GM12878 (cell line): ENCODE results near the gene CSDE1.

Source experiments
- BCLAF1 ChIP-seq: fragments of 450-650 bp; IDR thresholded peaks from 2 replicates; pipeline ENCODE4 v1.6.1; 2017; ENCODE audit warnings: antibody characterized with exemption, mild to moderate bottlenecking, moderate library complexity
- EED ChIP-seq: sonication (generic); IDR thresholded peaks from 2 replicates; pipeline ENCODE4 v1.6.1; 2016; ENCODE audit warnings: antibody characterized with exemption, low read depth
- ESRRA ChIP-seq: IDR thresholded peaks from 2 replicates; pipeline ENCODE4 v1.6.1; 2012; ENCODE audit warnings: mild to moderate bottlenecking, low read length, improper control_type of control experiment
- EZH2 ChIP-seq: IDR thresholded peaks from 2 replicates; pipeline ENCODE4 v1.6.1; 2012; ENCODE audit warnings: low read depth, mild to moderate bottlenecking, control low read depth, inconsistent platforms, low read length, borderline replicate concordance; ENCODE audit not compliant: control insufficient read depth
- FOXM1 ChIP-seq: IDR thresholded peaks from 2 replicates; pipeline ENCODE4 v1.6.1; 2012; ENCODE audit warnings: low read depth, mild to moderate bottlenecking, inconsistent platforms, low read length, moderate library complexity
- HCFC1 ChIP-seq: fragments of 150-350 bp; IDR thresholded peaks from 2 replicates; pipeline ENCODE4 v1.6.1; 2014; ENCODE audit warnings: low read length
- JUNB ChIP-seq: IDR thresholded peaks from 2 replicates; pipeline ENCODE4 v1.6.1; 2016; ENCODE audit warnings: antibody characterized with exemption, mild to moderate bottlenecking
- MAX ChIP-seq: IDR thresholded peaks from 2 replicates; pipeline ENCODE4 v1.6.1; 2012; ENCODE audit warnings: low read depth, low read length, improper control_type of control experiment
- NR2C2 ChIP-seq: IDR thresholded peaks from 2 replicates; pipeline ENCODE4 v1.6.1; 2011; ENCODE audit warnings: borderline replicate concordance, low read depth; ENCODE audit not compliant: control insufficient read depth, insufficient read length
- PAX5 ChIP-seq: IDR thresholded peaks from 2 replicates; pipeline ENCODE4 v1.6.1; 2011; ENCODE audit warnings: low read depth, low read length, borderline replicate concordance
- POLR2A ChIP-seq: IDR thresholded peaks from 2 replicates; pipeline ENCODE4 v1.6.1; 2011; ENCODE audit warnings: low read depth, mild to moderate bottlenecking, low read length
- YY1 ChIP-seq: IDR thresholded peaks from 2 replicates; pipeline ENCODE4 v1.6.1; 2011; ENCODE audit warnings: low read depth, mild to moderate bottlenecking, low read length
- TF ChIP-seq, protein P1 (sequence below), 3 experiments: IDR thresholded peaks in 2 of 3; conservative IDR thresholded peaks in 1 of 3; 2 replicates each; pipeline ENCODE4 v1.5.1; 2011; ENCODE audit warnings: low read depth in 3 of 3, low read length in 3 of 3, mild to moderate bottlenecking in 3 of 3, control low read depth in 2 of 3, moderate library complexity in 2 of 3, inconsistent platforms in 1 of 3, mixed read lengths in 1 of 3; ENCODE audit not compliant: control insufficient read depth in 2 of 3, insufficient read depth in 1 of 3; ENCODE audit errors: extremely low read depth in 1 of 3

GRCh38 chr1:114694540-114695310 lies 63.1 kb downstream of the CSDE1 start:
- TF ChIP-seq MAX (no peak), BCLAF1 (no peak), HCFC1 (no peak), EED (no peak), PAX5 (no peak), ESRRA (no peak), FOXM1 (no peak), YY1 (no peak), POLR2A (no peak), JUNB (no peak), NR2C2 (no peak), EZH2 (no peak)
- TF ChIP-seq, protein P1, sequence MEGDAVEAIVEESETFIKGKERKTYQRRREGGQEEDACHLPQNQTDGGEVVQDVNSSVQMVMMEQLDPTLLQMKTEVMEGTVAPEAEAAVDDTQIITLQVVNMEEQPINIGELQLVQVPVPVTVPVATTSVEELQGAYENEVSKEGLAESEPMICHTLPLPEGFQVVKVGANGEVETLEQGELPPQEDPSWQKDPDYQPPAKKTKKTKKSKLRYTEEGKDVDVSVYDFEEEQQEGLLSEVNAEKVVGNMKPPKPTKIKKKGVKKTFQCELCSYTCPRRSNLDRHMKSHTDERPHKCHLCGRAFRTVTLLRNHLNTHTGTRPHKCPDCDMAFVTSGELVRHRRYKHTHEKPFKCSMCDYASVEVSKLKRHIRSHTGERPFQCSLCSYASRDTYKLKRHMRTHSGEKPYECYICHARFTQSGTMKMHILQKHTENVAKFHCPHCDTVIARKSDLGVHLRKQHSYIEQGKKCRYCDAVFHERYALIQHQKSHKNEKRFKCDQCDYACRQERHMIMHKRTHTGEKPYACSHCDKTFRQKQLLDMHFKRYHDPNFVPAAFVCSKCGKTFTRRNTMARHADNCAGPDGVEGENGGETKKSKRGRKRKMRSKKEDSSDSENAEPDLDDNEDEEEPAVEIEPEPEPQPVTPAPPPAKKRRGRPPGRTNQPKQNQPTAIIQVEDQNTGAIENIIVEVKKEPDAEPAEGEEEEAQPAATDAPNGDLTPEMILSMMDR (IDR thresholded peaks at IDR 0.05 in 2 of 3, conservative IDR thresholded peaks at IDR 0.05 in 1 of 3; ENCODE audit: control insufficient read depth in 2 of 3, extremely low read depth in 1 of 3, insufficient read depth in 1 of 3, low read depth in 3 of 3, low read length in 3 of 3), result no peak
